ENCODE data around the gene XG.
"Not testable (repeated sequence)": the region's sequence is repeated elsewhere in the genome, so short reads cannot be mapped to it uniquely, and the experiment has no call there.

Gene XG

GRCh38 chrX:2751874-2752300, at the start of gene XG:
Gene XG, plus strand, starts transcription at chrX:2752040. Its CDS starts 235 bp downstream, at chrX:2752275.
- H3K36me3 Mint-ChIP-seq, H3K27ac Mint-ChIP-seq, H3K4me3 Mint-ChIP-seq, H3K9me3 Mint-ChIP-seq, H3K4me1 Mint-ChIP-seq, CTCF ChIA-PET, DNase-seq: not testable (repeated sequence)
- peaks cover 25% of the 10 kb centered on the region for H3K27me3 Mint-ChIP-seq

- Mint-ChIP-seq H3K36me3 (peaks cover 70% of the 10 kb centered on the region), H3K27ac (peak overlapping the region; percentile 30), H3K27me3 (no peaks in the 10 kb centered on the region), H3K4me1 (peaks cover 93% of the 10 kb centered on the region), H3K4me3 (no peak overlapping the region), H3K9me3 (peaks cover 4% of the 10 kb centered on the region)
- CTCF ChIA-PET, result no interaction called here
- no peak for DNase-seq
Measured at GRCh38 chrX:2703991-2704369, 47.9 kb upstream of the XG start.

GRCh38 chrX:2705046-2705832, 46.6 kb upstream of the XG start:
- H3K36me3 Mint-ChIP-seq, result peaks cover 65% of the 10 kb centered on the region
- H3K4me3 Mint-ChIP-seq, result no peak overlapping the region
- peak overlapping the region; percentile 61 for H3K27ac Mint-ChIP-seq
- H3K9me3 Mint-ChIP-seq, result peaks cover 3% of the 10 kb centered on the region
- H3K4me1 Mint-ChIP-seq, result peaks cover 94% of the 10 kb centered on the region
- CTCF ChIA-PET, result no interaction called here
- no peaks in the 10 kb centered on the region for H3K27me3 Mint-ChIP-seq
- no peak for DNase-seq

- no peaks in the 10 kb centered on the region for H3K9me3 Mint-ChIP-seq
- CTCF ChIA-PET, result no interaction called here
- DNase-seq, result peak; percentile 63
- H3K4me1 Mint-ChIP-seq, result peaks cover 87% of the 10 kb centered on the region
- H3K4me3 Mint-ChIP-seq, result peak overlapping the region; percentile 26
- H3K36me3 Mint-ChIP-seq, result peaks cover 53% of the 10 kb centered on the region
- H3K27me3 Mint-ChIP-seq, result no peaks in the 10 kb centered on the region
- H3K27ac Mint-ChIP-seq, result peak overlapping the region; percentile 84
Measured at GRCh38 chrX:2707334-2707760, 44.5 kb upstream of the XG start.

GRCh38 chrX:2708021-2708420, 43.8 kb upstream of the XG start:
- Mint-ChIP-seq H3K36me3 (peaks cover 49% of the 10 kb centered on the region), H3K4me1 (peaks cover 80% of the 10 kb centered on the region), H3K9me3 (no peaks in the 10 kb centered on the region), H3K4me3 (no peak overlapping the region), H3K27ac (peak overlapping the region; percentile 84), H3K27me3 (no peaks in the 10 kb centered on the region)
- CTCF ChIA-PET, result no interaction called here
- no peak for DNase-seq

GRCh38 chrX:2708592-2709188, 43.1 kb upstream of the XG start:
- Mint-ChIP-seq H3K4me1 (peaks cover 75% of the 10 kb centered on the region), H3K36me3 (peaks cover 45% of the 10 kb centered on the region), H3K27me3 (no peaks in the 10 kb centered on the region), H3K4me3 (no peak overlapping the region), H3K9me3 (no peaks in the 10 kb centered on the region), H3K27ac (peak overlapping the region; percentile 81)
- no peak for DNase-seq
- CTCF ChIA-PET, result no interaction called here

GRCh38 chrX:2709556-2709955, 42.3 kb upstream of the XG start:
- DNase-seq, result no peak
- Mint-ChIP-seq H3K36me3 (peaks cover 43% of the 10 kb centered on the region), H3K4me1 (peaks cover 74% of the 10 kb centered on the region), H3K9me3 (no peaks in the 10 kb centered on the region), H3K4me3 (peak overlapping the region; percentile 11), H3K27me3 (no peaks in the 10 kb centered on the region), H3K27ac (peak overlapping the region; percentile 90)
- CTCF ChIA-PET, result no interaction called here

GRCh38 chrX:2710041-2710840, 41.6 kb upstream of the XG start:
- H3K27ac Mint-ChIP-seq, result peak overlapping the region; percentile 90
- H3K27me3 Mint-ChIP-seq, result no peaks in the 10 kb centered on the region
- peak; percentile 38 for DNase-seq
- H3K36me3 Mint-ChIP-seq, result peaks cover 44% of the 10 kb centered on the region
- peak overlapping the region; percentile 55 for H3K4me3 Mint-ChIP-seq
- H3K4me1 Mint-ChIP-seq, result peaks cover 74% of the 10 kb centered on the region
- CTCF ChIA-PET, result no interaction called here
- H3K9me3 Mint-ChIP-seq, result no peaks in the 10 kb centered on the region

- no peak overlapping the region for H3K27ac Mint-ChIP-seq
- no peak overlapping the region for H3K4me3 Mint-ChIP-seq
- H3K36me3 Mint-ChIP-seq, result peaks cover 48% of the 10 kb centered on the region
Measured at GRCh38 chrX:2711441-2711840, 40.4 kb upstream of the XG start.

GRCh38 chrX:2712428-2712827, 39.4 kb upstream of the XG start:
- H3K4me3 Mint-ChIP-seq, result no peak overlapping the region
- CTCF ChIA-PET, result no interaction called here
- no peaks in the 10 kb centered on the region for H3K27me3 Mint-ChIP-seq
- no peak for DNase-seq
- peaks cover 80% of the 10 kb centered on the region for H3K4me1 Mint-ChIP-seq
- peaks cover 47% of the 10 kb centered on the region for H3K36me3 Mint-ChIP-seq
- H3K9me3 Mint-ChIP-seq, result no peaks in the 10 kb centered on the region
- H3K27ac Mint-ChIP-seq, result no peak overlapping the region

More at GRCh38 chrX:2711441-2711840, 40.4 kb upstream of the XG start:
- CTCF ChIA-PET, result no interaction called here
- no peak for DNase-seq
- Mint-ChIP-seq H3K27me3 (no peaks in the 10 kb centered on the region), H3K9me3 (no peaks in the 10 kb centered on the region), H3K4me1 (peaks cover 78% of the 10 kb centered on the region)

- CTCF ChIA-PET, result no interaction called here
- Mint-ChIP-seq H3K4me3 (no peak overlapping the region), H3K4me1 (peaks cover 78% of the 10 kb centered on the region), H3K27ac (no peak overlapping the region), H3K9me3 (no peaks in the 10 kb centered on the region), H3K27me3 (no peaks in the 10 kb centered on the region), H3K36me3 (peaks cover 47% of the 10 kb centered on the region)
- DNase-seq, result no peak
Measured at GRCh38 chrX:2712890-2713840, 38.7 kb upstream of the XG start.

- CTCF ChIA-PET, result no interaction called here
- Mint-ChIP-seq H3K27me3 (no peaks in the 10 kb centered on the region), H3K36me3 (peaks cover 53% of the 10 kb centered on the region), H3K4me3 (no peak overlapping the region), H3K9me3 (no peaks in the 10 kb centered on the region), H3K27ac (peak overlapping the region; percentile 47), H3K4me1 (peaks cover 67% of the 10 kb centered on the region)
- DNase-seq, result peak; percentile 51
Measured at GRCh38 chrX:2714551-2714950, 37.3 kb upstream of the XG start.

GRCh38 chrX:2715066-2715600, 36.7 kb upstream of the XG start:
- Mint-ChIP-seq H3K27ac (peak overlapping the region; percentile 25), H3K9me3 (no peaks in the 10 kb centered on the region), H3K36me3 (peaks cover 59% of the 10 kb centered on the region), H3K4me3 (no peak overlapping the region), H3K27me3 (no peaks in the 10 kb centered on the region), H3K4me1 (peaks cover 61% of the 10 kb centered on the region)
- CTCF ChIA-PET, result no interaction called here
- DNase-seq, result no peak
